Activated naive CD4-positive, alpha-beta T cell treated with anti-CD3 and anti-CD28 coated beads, Interleukin-2, amount 50 U/mL, for 24 hours (primary cell): Measurements from ENCODE around the gene ZNF576.
A peak's percentile ranks its signal among the peaks of the same experiment; 100 is the strongest.
"Not testable (repeated sequence)": the region's sequence is repeated elsewhere in the genome, so short reads cannot be mapped to it uniquely, and the experiment has no call there.

Source experiments
- H3K27ac Mint-ChIP-seq: one replicate; pipeline ENCODE4 v1.8.0; 2021; ENCODE audit warnings: mild to moderate bottlenecking, mixed read lengths
- H3K27me3 Mint-ChIP-seq: one replicate; pipeline ENCODE4 v1.8.0; 2021; ENCODE audit warnings: mixed read lengths
- H3K36me3 Mint-ChIP-seq: one replicate; pipeline ENCODE4 v1.8.0; 2021; ENCODE audit warnings: mixed read lengths
- H3K4me1 Mint-ChIP-seq: one replicate; pipeline ENCODE4 v1.8.0; 2021; ENCODE audit warnings: mixed read lengths
- H3K4me3 Mint-ChIP-seq: one replicate; pipeline ENCODE4 v1.8.0; 2021; ENCODE audit warnings: mild to moderate bottlenecking, mixed read lengths
- H3K9me3 Mint-ChIP-seq: one replicate; pipeline ENCODE4 v1.8.0; 2021; ENCODE audit warnings: mixed read lengths

Gene ZNF576

DNA sequence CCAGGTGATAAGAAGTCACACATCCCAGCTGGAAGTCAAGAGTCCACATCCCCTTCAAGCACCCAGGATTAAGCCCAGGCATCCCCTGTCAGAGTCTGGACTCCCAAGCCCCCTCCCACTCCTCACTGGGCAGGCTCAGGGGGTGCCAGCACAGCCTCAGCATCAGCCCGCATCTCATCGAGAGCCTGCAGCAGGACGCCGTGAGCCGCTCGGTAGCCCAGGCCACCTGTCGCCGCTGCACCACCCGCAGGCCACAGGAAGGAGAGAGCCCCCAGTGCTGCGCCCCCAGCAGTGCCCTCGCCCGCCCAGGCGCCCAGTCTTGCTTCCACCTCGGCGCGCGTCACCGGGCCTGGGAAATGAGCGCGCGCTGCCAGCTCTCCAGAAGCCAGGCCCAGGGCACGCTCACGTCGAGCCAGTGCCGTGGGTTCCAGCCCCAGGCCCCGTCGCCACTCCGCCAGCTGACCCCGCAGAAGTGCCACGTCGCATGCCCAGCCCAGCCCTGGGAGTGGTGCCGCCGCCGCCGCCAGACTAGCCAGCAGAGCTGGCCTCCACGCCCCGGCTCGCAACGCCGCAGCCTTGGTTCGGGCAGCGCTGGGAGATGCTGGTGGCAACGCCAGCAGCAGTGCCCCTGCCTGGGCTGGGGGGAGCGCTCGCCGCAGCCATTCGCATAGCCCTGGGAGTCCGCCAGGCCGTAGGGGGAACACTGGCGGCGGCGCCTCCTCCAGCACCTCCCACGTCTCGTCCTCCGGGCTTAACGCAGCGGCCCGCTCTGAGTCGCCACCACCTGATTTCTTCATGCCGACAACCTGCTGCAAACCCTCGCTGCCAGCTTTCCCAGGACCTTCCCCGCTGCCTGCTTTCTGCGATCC, 4.3 kb upstream of the ZNF576 start:
- H3K9me3 Mint-ChIP-seq, result no peaks in the 10 kb centered on the region
- peaks cover 17% of the 10 kb centered on the region for H3K36me3 Mint-ChIP-seq
- peak overlapping the region; percentile 35 for H3K27ac Mint-ChIP-seq
- H3K27me3 Mint-ChIP-seq, result no peaks in the 10 kb centered on the region
- no peak overlapping the region for H3K4me3 Mint-ChIP-seq
- H3K4me1 Mint-ChIP-seq, result peaks cover 33% of the 10 kb centered on the region

DNA sequence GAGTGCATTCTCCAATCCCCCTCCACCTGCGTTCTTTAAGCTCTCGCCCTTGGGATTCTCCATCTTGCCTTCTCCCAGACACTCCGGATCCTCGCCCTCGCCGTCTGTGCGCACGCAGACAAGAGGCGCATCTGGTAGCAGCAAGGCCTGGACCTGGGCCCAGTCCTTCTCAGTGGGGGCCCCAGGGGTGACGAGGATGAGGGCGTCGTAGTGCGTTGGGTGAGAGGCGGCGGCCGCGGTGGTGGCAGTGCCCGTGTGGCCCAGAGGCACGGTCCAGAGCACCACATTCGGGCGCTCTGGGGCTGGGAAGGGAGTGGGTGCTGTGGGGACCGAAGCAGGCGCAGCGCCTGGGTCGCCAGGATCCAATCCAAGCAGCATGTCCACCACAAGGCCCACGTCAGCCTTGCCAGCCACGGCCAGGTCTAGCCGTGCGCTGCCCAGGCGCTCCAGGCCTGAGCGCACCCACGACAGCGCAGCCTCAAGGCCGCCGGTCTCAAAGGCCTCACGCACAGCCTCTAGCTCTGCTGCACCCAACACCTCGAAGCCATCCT, 3.5 kb upstream of the ZNF576 start:
- H3K4me1 Mint-ChIP-seq, result peaks cover 41% of the 10 kb centered on the region
- H3K9me3 Mint-ChIP-seq, result no peaks in the 10 kb centered on the region
- H3K27ac Mint-ChIP-seq, result peak overlapping the region; percentile 68
- peaks cover 17% of the 10 kb centered on the region for H3K36me3 Mint-ChIP-seq
- peak overlapping the region; percentile 65 for H3K4me3 Mint-ChIP-seq
- H3K27me3 Mint-ChIP-seq, result no peaks in the 10 kb centered on the region

DNA sequence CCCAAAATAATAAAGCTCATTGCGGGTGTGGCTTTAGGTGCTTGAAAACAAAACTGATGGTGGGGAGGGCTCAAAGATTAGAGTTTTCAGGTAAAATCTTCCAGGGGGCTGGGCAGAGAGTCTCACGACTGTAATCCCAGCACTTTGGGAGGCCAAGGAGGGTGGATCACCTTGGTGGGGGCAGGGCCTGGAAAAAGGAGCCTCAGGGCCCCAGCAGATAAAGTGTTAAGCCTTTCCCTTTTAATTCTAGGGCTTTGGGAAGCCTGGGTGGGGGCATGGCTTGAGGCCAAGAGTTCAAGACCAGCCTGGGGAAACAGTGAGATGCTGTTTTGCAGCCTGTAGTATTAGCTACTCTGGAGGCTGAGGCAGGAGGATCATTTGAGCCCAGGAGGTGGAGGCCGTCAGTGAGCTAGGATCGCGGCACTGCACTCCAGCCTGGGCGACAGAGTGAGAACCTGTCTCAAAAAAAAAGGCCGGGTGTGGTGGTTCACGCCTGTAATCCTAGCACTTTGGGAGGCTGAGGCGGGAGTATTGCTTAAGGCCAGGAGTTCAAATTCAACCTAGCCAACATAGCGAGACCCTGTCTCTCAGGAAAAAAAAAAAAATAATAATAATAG, 2.2 kb upstream of the ZNF576 start:
- Mint-ChIP-seq H3K27ac (peak overlapping the region; percentile 52), H3K9me3 (no peaks in the 10 kb centered on the region), H3K4me3 (peak overlapping the region; percentile 99), H3K4me1 (peaks cover 49% of the 10 kb centered on the region), H3K27me3 (no peaks in the 10 kb centered on the region), H3K36me3 (peaks cover 16% of the 10 kb centered on the region)

DNA sequence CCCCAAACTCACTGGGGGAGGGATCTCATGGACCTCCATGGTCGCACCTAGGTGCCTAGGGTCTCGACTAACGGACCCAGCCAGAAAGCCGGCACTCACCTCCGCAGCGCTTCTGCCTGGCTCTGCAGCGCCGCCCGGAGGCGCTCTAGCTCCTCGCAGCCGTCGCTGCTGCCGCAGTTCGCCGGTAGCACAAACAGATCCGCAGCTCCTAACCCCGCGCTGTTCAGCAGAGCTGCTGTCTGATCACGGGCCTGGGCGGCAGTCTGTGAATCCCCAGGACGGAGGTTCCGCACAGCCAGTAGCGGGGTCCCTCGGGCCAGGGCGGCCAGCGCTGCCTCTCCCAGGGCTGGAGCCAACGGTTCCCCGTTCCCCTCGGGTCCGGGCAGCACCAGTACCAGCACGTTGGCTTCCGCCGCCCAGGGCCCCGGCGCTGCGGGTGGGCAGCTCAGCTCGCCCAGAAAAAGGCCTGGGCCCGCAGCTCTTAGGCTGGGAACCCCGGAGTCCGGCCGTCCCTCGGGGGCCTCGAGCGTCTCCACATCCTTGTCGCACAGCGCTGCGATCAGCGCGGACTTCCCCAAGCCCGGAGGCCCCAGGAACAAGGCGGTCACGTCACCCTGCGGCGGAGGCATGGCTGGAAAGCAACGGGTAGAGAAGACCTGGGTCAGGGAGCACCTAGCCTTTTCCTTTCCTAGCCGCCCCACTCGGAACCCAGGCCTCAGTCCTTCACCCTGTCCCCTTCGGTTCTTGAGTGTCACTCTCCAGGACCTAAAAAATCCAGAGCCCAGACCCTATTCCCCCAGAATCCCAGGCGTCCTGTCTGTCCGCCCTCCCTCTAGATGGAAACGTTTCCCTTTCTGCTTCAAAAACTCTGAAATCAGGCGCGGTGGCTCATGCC, 1.4 kb upstream of the ZNF576 start:
- Mint-ChIP-seq H3K9me3 (no peaks in the 10 kb centered on the region), H3K27ac (peak overlapping the region; percentile 99), H3K4me1 (peaks cover 43% of the 10 kb centered on the region), H3K27me3 (no peaks in the 10 kb centered on the region), H3K4me3 (peak overlapping the region; percentile 99), H3K36me3 (peaks cover 16% of the 10 kb centered on the region)

DNA sequence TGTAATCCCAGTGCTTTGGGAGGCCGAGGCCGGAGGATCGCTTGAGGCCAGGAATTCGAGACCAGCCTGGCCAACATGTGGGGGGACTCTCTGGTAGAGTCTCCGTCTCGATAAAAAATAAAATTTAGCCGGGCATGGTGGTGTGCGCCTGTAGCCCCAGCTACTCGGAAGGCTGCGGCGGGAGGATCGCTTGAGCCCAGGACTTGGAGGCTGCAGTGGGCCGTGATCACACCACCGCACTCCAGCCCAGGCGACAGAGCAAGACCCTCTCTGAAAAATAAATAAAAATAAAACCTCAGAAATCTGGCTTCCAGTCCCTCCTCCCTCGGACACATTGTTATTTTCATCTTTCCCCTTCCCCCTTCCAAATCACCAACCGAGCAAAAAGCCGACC, 793 bp upstream of the ZNF576 start:
- Mint-ChIP-seq H3K4me1 (peaks cover 39% of the 10 kb centered on the region), H3K27ac (peak overlapping the region; percentile 99), H3K4me3 (peak overlapping the region; percentile 99), H3K27me3 (no peaks in the 10 kb centered on the region), H3K36me3 (peaks cover 12% of the 10 kb centered on the region), H3K9me3 (no peaks in the 10 kb centered on the region)

DNA sequence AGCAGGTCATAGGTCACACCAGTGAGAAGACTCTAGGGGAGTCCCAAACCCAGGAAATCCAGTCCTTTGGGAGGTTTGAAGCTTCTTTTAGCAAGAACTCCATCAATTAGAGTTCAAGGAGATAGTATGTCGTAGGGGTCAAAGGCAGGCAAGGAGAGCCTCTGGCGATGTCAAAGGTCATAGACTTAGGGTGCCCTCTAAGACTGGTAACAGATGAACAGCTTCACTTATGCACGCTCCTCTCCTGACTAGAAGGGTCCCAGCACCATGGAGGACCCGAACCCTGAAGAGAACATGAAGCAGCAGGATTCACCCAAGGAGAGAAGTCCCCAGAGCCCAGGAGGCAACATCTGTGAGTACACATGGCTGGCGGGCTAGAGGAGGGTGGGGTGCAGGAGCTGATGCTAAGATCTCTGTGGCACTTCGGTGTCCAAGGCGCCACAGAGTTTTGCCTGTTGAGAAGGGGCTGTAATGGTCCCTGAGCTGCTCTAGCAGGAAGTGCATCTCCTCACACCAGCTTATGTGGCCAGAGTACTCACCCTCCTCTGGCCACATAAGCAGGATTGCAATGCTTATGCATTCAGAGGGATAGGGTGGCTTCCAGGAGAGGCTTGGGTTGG, 557 bp downstream of the ZNF576 start:
- Mint-ChIP-seq H3K27me3 (no peaks in the 10 kb centered on the region), H3K9me3 (no peaks in the 10 kb centered on the region), H3K27ac (peak overlapping the region; percentile 99), H3K36me3 (peaks cover 8% of the 10 kb centered on the region), H3K4me3 (peak overlapping the region; percentile 99), H3K4me1 (peaks cover 36% of the 10 kb centered on the region)

DNA sequence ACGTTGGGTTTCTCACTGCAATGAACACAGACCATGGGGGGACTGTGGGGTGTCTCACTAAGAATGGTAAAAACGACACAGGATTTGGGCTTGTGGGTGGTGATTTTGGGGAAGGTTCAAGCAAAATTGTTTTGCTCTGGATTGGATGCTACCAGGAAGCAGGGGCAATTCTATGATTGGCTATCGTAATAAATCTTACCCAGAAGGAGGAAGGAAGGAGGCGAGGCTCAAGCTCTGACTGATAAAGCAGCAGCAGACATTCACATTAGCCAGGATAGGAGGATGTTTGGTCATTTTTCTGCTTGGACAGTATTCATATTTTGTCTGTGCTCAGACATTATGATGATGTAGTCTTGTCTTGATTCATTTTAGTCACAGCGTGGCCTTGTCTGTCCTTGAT, 1.5 kb downstream of the ZNF576 start:
- no peaks in the 10 kb centered on the region for H3K9me3 Mint-ChIP-seq
- peaks cover 6% of the 10 kb centered on the region for H3K36me3 Mint-ChIP-seq
- H3K4me3 Mint-ChIP-seq, result peak overlapping the region; percentile 99
- H3K27ac Mint-ChIP-seq, result peak overlapping the region; percentile 99
- H3K4me1 Mint-ChIP-seq, result peaks cover 36% of the 10 kb centered on the region
- H3K27me3 Mint-ChIP-seq, result no peaks in the 10 kb centered on the region

DNA sequence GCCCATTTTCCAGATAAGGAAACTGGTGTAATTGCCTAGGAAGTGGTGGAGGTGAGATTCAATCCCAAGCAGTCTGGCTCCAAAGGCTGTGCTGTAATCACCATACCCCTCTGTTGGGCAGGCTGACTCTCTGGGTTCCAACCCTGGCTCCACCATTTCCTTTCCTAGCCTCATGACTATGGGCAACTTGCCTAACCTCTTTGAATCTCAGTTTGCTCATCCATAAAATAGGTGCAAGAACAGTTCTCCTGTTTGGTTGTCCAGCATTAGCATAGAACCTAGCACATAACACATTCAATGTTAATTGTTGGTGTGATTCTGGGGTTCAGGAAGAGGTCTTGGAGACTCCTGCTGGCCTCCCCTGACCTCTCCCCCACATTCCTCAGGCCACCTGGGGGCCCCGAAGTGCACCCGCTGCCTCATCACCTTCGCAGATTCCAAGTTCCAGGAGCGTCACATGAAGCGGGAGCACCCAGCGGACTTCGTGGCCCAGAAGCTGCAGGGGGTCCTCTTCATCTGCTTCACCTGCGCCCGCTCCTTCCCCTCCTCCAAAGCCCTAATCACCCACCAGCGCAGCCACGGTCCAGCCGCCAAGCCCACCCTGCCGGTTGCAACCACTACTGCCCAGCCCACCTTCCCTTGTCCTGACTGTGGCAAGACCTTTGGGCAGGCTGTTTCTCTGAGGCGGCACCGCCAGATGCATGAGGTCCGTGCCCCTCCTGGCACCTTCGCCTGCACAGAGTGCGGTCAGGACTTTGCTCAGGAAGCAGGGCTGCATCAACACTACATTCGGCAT, 2.2 kb downstream of the ZNF576 start:
- Mint-ChIP-seq H3K27me3 (no peaks in the 10 kb centered on the region), H3K4me1 (peaks cover 30% of the 10 kb centered on the region), H3K36me3 (peaks cover 3% of the 10 kb centered on the region), H3K9me3 (no peaks in the 10 kb centered on the region), H3K4me3 (peak overlapping the region; percentile 24), H3K27ac (no peak overlapping the region)

DNA sequence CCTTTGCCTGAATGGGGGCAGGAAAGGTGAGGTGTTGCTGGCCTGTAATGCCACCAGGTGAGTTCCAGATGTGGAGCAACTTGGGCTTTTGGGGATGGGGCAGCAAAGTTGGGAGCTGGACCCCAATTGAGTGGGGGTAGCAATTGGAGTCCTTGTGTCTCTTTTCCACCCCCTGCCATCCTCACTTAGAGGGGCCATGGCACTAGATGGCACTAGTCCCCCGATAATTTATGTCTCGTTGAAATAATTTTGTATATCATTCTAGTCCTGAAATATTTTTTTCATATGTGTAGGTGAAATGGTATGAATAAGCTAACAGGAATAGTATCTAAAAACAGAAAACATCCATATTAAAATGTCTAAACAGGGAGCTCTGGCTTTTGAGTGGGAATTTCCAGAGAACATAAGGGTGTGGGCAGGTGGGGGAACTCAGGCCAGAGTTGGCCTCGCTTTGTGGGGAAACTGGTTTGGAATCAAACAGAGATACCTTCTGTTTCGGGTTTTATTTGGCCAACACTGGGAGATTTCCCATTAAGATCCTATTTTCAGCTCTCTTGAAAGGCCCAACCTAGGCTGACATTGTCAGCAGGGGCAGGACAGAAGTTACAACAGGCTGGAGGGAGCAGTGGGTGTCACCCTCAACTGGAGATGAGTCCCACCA, 3.4 kb downstream of the ZNF576 start:
- Mint-ChIP-seq H3K27me3 (no peaks in the 10 kb centered on the region), H3K36me3 (no peaks in the 10 kb centered on the region), H3K4me1 (peaks cover 27% of the 10 kb centered on the region), H3K27ac (peak overlapping the region; percentile 41), H3K4me3 (no peak overlapping the region), H3K9me3 (no peaks in the 10 kb centered on the region)

DNA sequence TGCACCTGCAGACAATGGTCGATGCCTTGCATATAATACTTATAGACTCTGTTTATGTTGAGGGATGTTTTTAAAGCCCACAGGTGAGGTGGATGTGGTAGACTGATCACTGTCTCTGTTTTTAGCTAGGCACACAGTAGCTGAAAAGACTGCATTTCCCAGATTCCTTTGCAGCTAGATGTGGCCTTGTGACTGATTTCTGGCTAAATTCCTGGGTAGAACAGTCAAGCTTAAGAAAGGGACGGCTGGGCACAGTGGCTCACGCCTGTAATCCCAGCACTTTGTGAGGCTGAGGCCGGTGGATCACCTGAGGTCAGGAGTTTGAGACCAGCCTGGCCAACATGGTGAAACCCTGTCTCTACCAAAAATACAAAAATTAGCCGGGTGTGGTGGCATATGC, 3.9 kb downstream of the ZNF576 start:
- H3K9me3 Mint-ChIP-seq, H3K4me3 Mint-ChIP-seq, H3K36me3 Mint-ChIP-seq, H3K27me3 Mint-ChIP-seq: not testable (repeated sequence)
- H3K27ac Mint-ChIP-seq, result peak overlapping the region; percentile 41
- H3K4me1 Mint-ChIP-seq, result peaks cover 27% of the 10 kb centered on the region

DNA sequence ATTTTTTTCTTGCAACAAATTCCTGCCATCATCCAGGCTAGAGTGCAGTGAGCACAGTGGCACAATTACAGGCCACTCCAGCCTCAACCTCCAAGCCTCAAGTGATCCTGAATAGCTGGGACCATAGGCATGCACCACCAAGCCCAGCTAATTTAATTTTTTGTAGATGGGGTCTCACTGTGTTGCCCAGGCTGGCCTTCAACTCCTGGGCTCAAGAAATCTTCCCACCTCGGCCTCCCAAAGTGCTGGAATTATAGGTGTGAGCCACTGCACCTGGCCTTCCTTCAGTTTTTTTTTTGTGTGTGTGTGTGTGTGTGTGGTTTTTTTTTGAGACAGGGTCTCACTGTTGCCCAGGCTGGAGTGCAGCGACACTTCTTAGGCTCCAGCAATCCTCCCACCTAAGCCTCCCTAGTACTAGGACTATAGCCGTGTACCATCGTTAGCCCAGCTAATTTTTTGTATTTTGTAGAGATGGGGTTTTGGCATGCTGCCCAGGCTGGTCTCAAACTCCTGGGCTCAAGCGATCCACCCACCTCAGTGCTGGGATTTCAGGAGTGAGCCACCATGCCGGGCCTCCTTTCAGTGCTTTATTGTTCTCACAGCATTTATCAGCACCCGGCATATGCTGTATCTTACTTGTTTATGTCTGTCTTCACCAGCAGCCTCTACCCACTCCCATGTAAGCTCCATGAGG, 9.6 kb downstream of the ZNF576 start:
- Mint-ChIP-seq H3K4me3 (no peak overlapping the region), H3K4me1 (peaks cover 3% of the 10 kb centered on the region), H3K27me3 (no peaks in the 10 kb centered on the region), H3K27ac (no peak overlapping the region), H3K36me3 (no peaks in the 10 kb centered on the region), H3K9me3 (no peaks in the 10 kb centered on the region)

DNA sequence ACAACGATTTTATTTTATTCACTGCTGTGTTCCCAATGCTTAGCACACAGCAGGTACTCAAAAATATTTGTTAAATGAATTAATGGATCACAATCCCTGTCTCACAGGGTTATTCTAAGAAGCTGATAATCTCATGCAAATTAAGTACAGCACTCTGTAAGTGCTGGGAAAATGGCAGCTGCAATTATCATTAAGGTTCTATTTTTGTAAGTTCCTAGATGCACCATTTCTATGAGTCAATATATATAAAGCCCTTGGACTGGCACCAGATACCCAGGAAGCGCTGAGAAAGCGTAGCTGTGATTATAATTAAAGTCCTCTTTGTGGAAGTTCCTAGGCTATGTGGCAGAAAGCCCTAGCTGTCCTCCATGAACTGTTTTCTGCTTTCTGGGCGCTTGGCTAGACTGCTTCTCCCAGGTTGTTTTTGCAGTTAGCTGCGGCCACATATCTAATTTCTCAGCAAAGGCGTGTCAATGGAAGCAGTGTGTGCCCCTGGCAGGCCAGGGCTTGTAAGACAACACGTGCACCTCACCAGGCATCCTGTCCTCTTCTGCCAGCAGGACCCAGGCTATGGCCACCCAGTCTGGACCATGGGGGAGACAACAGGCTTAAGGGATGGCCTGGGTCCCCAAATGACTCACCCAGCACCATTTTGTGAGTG, 10.3 kb downstream of the ZNF576 start:
- no peaks in the 10 kb centered on the region for H3K36me3 Mint-ChIP-seq

More for the DNA sequence above, 10.3 kb downstream of the ZNF576 start:
- Mint-ChIP-seq H3K9me3 (no peaks in the 10 kb centered on the region), H3K4me3 (no peak overlapping the region), H3K4me1 (peaks cover 5% of the 10 kb centered on the region), H3K27ac (no peak overlapping the region), H3K27me3 (no peaks in the 10 kb centered on the region)
